ENCODE results near the gene ERN2. TPM values are rescaled to one million over a fixed set of nuclear protein-coding genes. Genes with fewer than 3 reads are reported as not detected.

ERN2 gene
- total and polyA plus RNA-seq, 2 of the 13 experiments (the other 11 are each of a cell fraction or from before 2014, with no cell fraction given): 2.2 to 3.5 TPM

DNA sequence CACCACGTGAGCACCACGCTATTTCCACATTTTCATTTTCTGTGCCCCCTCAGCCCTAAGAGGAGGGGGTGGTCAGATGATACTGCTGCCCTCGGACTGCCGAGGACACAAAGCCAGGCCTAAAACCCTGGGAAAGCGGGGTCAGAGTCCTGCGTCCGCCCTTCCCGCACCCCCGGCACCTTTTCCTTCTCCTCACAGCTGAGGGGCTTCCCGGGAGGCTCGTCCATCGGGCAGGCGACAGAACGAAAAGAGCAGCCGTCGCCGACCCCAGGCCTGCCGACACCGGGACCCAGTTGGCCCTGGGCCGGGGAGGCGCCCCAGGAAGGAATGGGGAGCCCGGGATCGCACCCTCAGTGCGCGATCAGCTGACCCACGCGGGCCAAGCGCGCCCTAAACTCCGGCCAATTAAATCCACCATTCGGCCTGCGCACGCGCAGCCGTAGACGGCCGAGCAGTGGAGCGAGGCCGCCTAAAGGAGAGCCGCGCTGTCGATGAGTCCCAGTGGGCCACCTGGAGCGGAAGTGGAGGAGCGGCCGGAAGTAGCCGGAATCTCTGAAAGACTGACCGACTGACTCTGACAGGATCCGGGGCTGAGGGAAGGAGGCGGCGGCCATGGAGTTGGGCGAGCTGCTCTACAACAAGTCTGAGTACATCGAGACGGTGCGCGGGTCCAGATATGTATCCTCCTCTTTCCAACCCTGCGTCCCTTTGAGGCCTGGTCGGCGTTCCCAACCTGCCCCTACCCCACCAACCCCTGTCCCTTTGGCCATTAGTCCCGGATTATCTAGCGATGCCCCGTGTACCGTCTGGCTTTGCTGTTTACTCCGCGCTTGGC, 71.9 kb downstream of the ERN2 start, which contains the start of the genes DCTN5 and PALB2 (continued):
- TF ChIP-seq FOXK1 (CRISPR knock-in tag; IDR thresholded peaks at IDR 0.05; ENCODE audit: borderline replicate concordance, low read depth) (peak; percentile 92), ZNF468 (CRISPR knock-in tag; IDR thresholded peaks at IDR 0.05) (peak; percentile 95; the same call in 1 of the 2 replicates), ZNF850 (CRISPR knock-in tag; conservative IDR thresholded peaks at IDR 0.05) (0 out of 2 replicates have a peak, but pooled peaks have one; percentile 68), NFKBIZ (CRISPR knock-in tag; IDR thresholded peaks at IDR 0.05) (0 out of 2 replicates have a peak, but pooled peaks have one; percentile 89), ATF7 (IDR thresholded peaks at IDR 0.05) (no peak), ATF7 (CRISPR knock-in tag; IDR thresholded peaks at IDR 0.05) (0 out of 2 replicates have a peak, but pooled peaks have one; percentile 60), ZSCAN30 (CRISPR knock-in tag; IDR thresholded peaks at IDR 0.05) (0 out of 2 replicates have a peak, but pooled peaks have one; percentile 42), ZKSCAN5 (CRISPR knock-in tag; IDR thresholded peaks at IDR 0.05) (no peak; the same call in none of the 2 replicates), IRX3 (CRISPR knock-in tag; IDR thresholded peaks at IDR 0.05; ENCODE audit: borderline replicate concordance, low read depth) (peak; percentile 97), EEA1 (CRISPR knock-in tag; IDR thresholded peaks at IDR 0.05; ENCODE audit: borderline replicate concordance) (peak; percentile 91), ZNF720 (CRISPR knock-in tag; IDR thresholded peaks at IDR 0.05) (no peak), MBD4 (IDR thresholded peaks at IDR 0.05; ENCODE audit: borderline replicate concordance, low read length) (no peak), ZNF883 (CRISPR knock-in tag; IDR thresholded peaks at IDR 0.05; ENCODE audit: not compliant biosample characterization) (peak; percentile 99), ZNF260 (CRISPR knock-in tag; IDR thresholded peaks at IDR 0.05; ENCODE audit: borderline replicate concordance, low read depth) (peak; percentile 78; the same call in 1 of the 2 replicates), CHCHD3 (CRISPR knock-in tag; IDR thresholded peaks at IDR 0.05) (0 out of 2 replicates have a peak, but pooled peaks have one; percentile 17), ZFAT (CRISPR knock-in tag; conservative IDR thresholded peaks at IDR 0.05) (peak; percentile 96), ZNF207 (IDR thresholded peaks at IDR 0.05; ENCODE audit: borderline replicate concordance) (no peak), ZNF772 (CRISPR knock-in tag; IDR thresholded peaks at IDR 0.05) (peak; percentile 72)
- TF ChIP-seq, protein P1, sequence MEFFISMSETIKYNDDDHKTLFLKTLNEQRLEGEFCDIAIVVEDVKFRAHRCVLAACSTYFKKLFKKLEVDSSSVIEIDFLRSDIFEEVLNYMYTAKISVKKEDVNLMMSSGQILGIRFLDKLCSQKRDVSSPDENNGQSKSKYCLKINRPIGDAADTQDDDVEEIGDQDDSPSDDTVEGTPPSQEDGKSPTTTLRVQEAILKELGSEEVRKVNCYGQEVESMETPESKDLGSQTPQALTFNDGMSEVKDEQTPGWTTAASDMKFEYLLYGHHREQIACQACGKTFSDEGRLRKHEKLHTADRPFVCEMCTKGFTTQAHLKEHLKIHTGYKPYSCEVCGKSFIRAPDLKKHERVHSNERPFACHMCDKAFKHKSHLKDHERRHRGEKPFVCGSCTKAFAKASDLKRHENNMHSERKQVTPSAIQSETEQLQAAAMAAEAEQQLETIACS (CRISPR knock-in tag; IDR thresholded peaks at IDR 0.05): peak; percentile 79
- TF ChIP-seq, protein P2, sequence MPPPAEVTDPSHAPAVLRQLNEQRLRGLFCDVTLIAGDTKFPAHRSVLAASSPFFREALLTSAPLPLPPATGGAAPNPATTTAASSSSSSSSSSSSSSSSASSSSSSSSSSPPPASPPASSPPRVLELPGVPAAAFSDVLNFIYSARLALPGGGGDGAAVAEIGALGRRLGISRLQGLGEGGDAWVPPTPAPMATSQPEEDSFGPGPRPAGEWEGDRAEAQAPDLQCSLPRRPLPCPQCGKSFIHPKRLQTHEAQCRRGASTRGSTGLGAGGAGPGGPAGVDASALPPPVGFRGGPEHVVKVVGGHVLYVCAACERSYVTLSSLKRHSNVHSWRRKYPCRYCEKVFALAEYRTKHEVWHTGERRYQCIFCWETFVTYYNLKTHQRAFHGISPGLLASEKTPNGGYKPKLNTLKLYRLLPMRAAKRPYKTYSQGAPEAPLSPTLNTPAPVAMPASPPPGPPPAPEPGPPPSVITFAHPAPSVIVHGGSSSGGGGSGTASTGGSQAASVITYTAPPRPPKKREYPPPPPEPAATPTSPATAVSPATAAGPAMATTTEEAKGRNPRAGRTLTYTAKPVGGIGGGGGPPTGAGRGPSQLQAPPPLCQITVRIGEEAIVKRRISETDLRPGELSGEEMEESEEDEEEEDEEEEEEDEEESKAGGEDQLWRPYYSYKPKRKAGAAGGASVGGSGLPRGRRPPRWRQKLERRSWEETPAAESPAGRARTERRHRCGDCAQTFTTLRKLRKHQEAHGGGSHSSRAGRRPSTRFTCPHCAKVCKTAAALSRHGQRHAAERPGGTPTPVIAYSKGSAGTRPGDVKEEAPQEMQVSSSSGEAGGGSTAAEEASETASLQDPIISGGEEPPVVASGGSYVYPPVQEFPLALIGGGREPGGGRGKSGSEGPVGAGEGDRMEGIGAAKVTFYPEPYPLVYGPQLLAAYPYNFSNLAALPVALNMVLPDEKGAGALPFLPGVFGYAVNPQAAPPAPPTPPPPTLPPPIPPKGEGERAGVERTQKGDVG (CRISPR knock-in tag; IDR thresholded peaks at IDR 0.05; ENCODE audit: borderline replicate concordance): peak; percentile 91; the same call in 1 of the 2 replicates
- TF ChIP-seq, protein P3, sequence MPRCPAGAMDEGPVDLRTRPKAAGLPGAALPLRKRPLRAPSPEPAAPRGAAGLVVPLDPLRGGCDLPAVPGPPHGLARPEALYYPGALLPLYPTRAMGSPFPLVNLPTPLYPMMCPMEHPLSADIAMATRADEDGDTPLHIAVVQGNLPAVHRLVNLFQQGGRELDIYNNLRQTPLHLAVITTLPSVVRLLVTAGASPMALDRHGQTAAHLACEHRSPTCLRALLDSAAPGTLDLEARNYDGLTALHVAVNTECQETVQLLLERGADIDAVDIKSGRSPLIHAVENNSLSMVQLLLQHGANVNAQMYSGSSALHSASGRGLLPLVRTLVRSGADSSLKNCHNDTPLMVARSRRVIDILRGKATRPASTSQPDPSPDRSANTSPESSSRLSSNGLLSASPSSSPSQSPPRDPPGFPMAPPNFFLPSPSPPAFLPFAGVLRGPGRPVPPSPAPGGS (CRISPR knock-in tag; IDR thresholded peaks at IDR 0.05): peak; percentile 73; the same call in 1 of the 2 replicates
- TF ChIP-seq, protein P4, sequence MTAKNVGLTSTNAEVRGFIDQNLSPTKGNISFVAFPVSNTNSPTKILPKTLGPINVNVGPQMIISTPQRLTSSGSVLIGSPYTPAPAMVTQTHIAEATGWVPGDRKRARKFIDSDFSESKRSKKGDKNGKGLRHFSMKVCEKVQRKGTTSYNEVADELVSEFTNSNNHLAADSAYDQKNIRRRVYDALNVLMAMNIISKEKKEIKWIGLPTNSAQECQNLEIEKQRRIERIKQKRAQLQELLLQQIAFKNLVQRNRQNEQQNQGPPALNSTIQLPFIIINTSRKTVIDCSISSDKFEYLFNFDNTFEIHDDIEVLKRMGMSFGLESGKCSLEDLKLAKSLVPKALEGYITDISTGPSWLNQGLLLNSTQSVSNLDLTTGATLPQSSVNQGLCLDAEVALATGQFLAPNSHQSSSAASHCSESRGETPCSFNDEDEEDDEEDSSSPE (CRISPR knock-in tag; IDR thresholded peaks at IDR 0.05): peak; percentile 99

All from HepG2 (cell line).